HepG2 (cell line): Measurements from ENCODE around the gene CNIH4. TPM values are rescaled to one million over a fixed set of nuclear protein-coding genes. Genes with fewer than 3 reads are reported as not detected.

ENCODE experiments used
- AGO1 ChIP-seq: fragments of 200-400 bp; formaldehyde crosslinking; IDR thresholded peaks from 2 replicates; pipeline ENCODE4 v1.6.1; 2017; ENCODE audit warnings: mild to moderate bottlenecking, low read depth, low read length, moderate library complexity; ENCODE audit not compliant: poor library complexity, severe bottlenecking
- BRD4 ChIP-seq: sonication (generic); formaldehyde crosslinking; IDR thresholded peaks from 2 replicates; pipeline ENCODE4 v1.4.0; 2020; ENCODE audit warnings: missing genetic modification reagents
- GRHL1 ChIP-seq: sonication (generic); formaldehyde crosslinking; conservative IDR thresholded peaks from 2 replicates; pipeline ENCODE4 v1.8.0; 2022; ENCODE audit warnings: missing genetic modification reagents
- HBP1 ChIP-seq: IDR thresholded peaks from 2 replicates; pipeline ENCODE4 v1.6.1; 2016; ENCODE audit warnings: low read depth, control low read depth
- HIC2 ChIP-seq: sonication (generic); formaldehyde crosslinking; IDR thresholded peaks from 2 replicates; pipeline ENCODE4 v1.9.0; 2022; ENCODE audit warnings: low read depth, missing genetic modification reagents
- HINFP ChIP-seq: sonication (generic); formaldehyde crosslinking; IDR thresholded peaks from 2 replicates; pipeline ENCODE4 v1.4.0; 2020; ENCODE audit warnings: low read depth, mild to moderate bottlenecking, missing genetic modification reagents
- HNF4A ChIP-seq: sonication (generic); formaldehyde crosslinking; IDR thresholded peaks from 2 replicates; pipeline ENCODE4 v1.4.0; 2020; ENCODE audit warnings: missing genetic modification reagents
- MZF1 ChIP-seq: sonication (generic); formaldehyde crosslinking; IDR thresholded peaks from 2 replicates; pipeline ENCODE4 v1.8.1; 2023; ENCODE audit warnings: mild to moderate bottlenecking, missing genetic modification reagents, borderline replicate concordance
- NR2C2 ChIP-seq: sonication (generic); formaldehyde crosslinking; IDR thresholded peaks from 2 replicates; pipeline ENCODE4 v1.4.0; 2020; ENCODE audit warnings: missing genetic modification reagents, mild to moderate bottlenecking, moderate library complexity, borderline replicate concordance
- NRL ChIP-seq: sonication (generic); formaldehyde crosslinking; IDR thresholded peaks from 2 replicates; pipeline ENCODE4 v1.5.0; 2020; ENCODE audit warnings: missing genetic modification reagents, mild to moderate bottlenecking, moderate library complexity, borderline replicate concordance
- POLR2G ChIP-seq: fragments of 200-400 bp; formaldehyde crosslinking; IDR thresholded peaks from 2 replicates; pipeline ENCODE4 v1.6.1; 2018; ENCODE audit warnings: mild to moderate bottlenecking, low read depth, low read length, moderate library complexity
- RBAK ChIP-seq: sonication (generic); formaldehyde crosslinking; IDR thresholded peaks from 2 replicates; pipeline ENCODE4 v1.5.1; 2020; ENCODE audit warnings: mild to moderate bottlenecking, missing genetic modification reagents
- RFXAP ChIP-seq: sonication (generic); formaldehyde crosslinking; IDR thresholded peaks from 2 replicates; pipeline ENCODE4 v1.4.0; 2020; ENCODE audit warnings: missing genetic modification reagents, borderline replicate concordance
- SALL2 ChIP-seq: sonication (generic); formaldehyde crosslinking; IDR thresholded peaks from 2 replicates; pipeline ENCODE4 v1.8.1; 2023; ENCODE audit warnings: mild to moderate bottlenecking, missing genetic modification reagents, inconsistent platforms
- SRF ChIP-seq: IDR thresholded peaks from 2 replicates; pipeline ENCODE4 v1.6.1; 2011; ENCODE audit warnings: mild to moderate bottlenecking, low read depth, low read length, moderate library complexity
- TEAD2 ChIP-seq: sonication (generic); formaldehyde crosslinking; IDR thresholded peaks from 2 replicates; pipeline ENCODE4 v1.9.0; 2021; ENCODE audit warnings: missing genetic modification reagents
- YEATS4 ChIP-seq: sonication (generic); formaldehyde crosslinking; IDR thresholded peaks from 2 replicates; pipeline ENCODE4 v1.4.0; 2020; ENCODE audit warnings: missing genetic modification reagents, borderline replicate concordance
- ZBTB38 ChIP-seq: sonication (generic); formaldehyde crosslinking; IDR thresholded peaks from 2 replicates; pipeline ENCODE4 v1.5.1; 2020; ENCODE audit warnings: mild to moderate bottlenecking, missing genetic modification reagents
- ZC3H13 ChIP-seq: sonication (generic); formaldehyde crosslinking; IDR thresholded peaks from 2 replicates; pipeline ENCODE4 v1.8.1; 2023; ENCODE audit warnings: mild to moderate bottlenecking, missing genetic modification reagents, moderate library complexity
- ZNF510 ChIP-seq: sonication (generic); formaldehyde crosslinking; IDR thresholded peaks from 2 replicates; pipeline ENCODE4 v1.4.0; 2020; ENCODE audit warnings: low read depth, mild to moderate bottlenecking, missing genetic modification reagents
- ZNF558 ChIP-seq: sonication (generic); formaldehyde crosslinking; IDR thresholded peaks from 2 replicates; pipeline ENCODE4 v1.9.0; 2022; ENCODE audit warnings: mild to moderate bottlenecking, missing genetic modification reagents, borderline replicate concordance
- ZNF660 ChIP-seq: sonication (generic); formaldehyde crosslinking; IDR thresholded peaks from 2 replicates; pipeline ENCODE4 v1.5.1; 2020; ENCODE audit warnings: mild to moderate bottlenecking, low read depth, missing genetic modification reagents, borderline replicate concordance
- polyA plus RNA-seq, 8 experiments: library from polyadenylated mRNA; depleted of rRNA in 3 of 8; stranded (reverse) in 7 of 8; unstranded in 1 of 8; fragments of >200 nt; fragmentation: Illumina TruSeq in 4 of 8; extraction: Trizol in 4 of 8; gene quantifications; 2 replicates each; pipeline versions ENCODE4 v1.2.1 to v1.2.3, GENCODE V29; 2011 to 2016; ENCODE audit warnings: low read depth in 4 of 8, missing spikeins in 1 of 8, mixed read lengths in 1 of 8; ENCODE audit not compliant: insufficient read depth in 1 of 8
- total RNA-seq, 5 experiments: library from RNA; depleted of rRNA; stranded (reverse); fragments of >200 nt; fragmentation: Illumina TruSeq; extraction: Trizol; gene quantifications; 2 replicates each; pipeline ENCODE4 v1.2.3, GENCODE V29; 2016; ENCODE audit warnings: low read depth in 1 of 5

CNIH4 gene
- total and polyA plus RNA-seq, 2 of the 13 experiments (the other 11 are each of a cell fraction or from before 2014, with no cell fraction given) = 51.8 to 52.9 TPM

- TF ChIP-seq HIC2 (CRISPR knock-in tag) = no peak
- peak; percentile 28; the same call in 1 of the 2 replicates for TF ChIP-seq HBP1 (CRISPR knock-in tag)
- no peak for TF ChIP-seq ZNF660 (CRISPR knock-in tag)
- no peak for TF ChIP-seq GRHL1 (CRISPR knock-in tag)
- peak; percentile 87 for TF ChIP-seq POLR2G
- TF ChIP-seq NR2C2 = peak; percentile 75
- peak; percentile 11; the same call in 1 of the 2 replicates for TF ChIP-seq BRD4 (CRISPR knock-in tag)
- peak; percentile 77 for TF ChIP-seq YEATS4 (CRISPR knock-in tag)
- no peak for TF ChIP-seq ZC3H13 (CRISPR knock-in tag)
- TF ChIP-seq RFXAP (CRISPR knock-in tag) = peak; percentile 44; the same call in 1 of the 2 replicates
- TF ChIP-seq ZBTB38 = 0 out of 2 replicates have a peak, but pooled peaks have one; percentile 25
- TF ChIP-seq AGO1 = no peak
- TF ChIP-seq SALL2 = peak; percentile 65; the same call in 1 of the 2 replicates
- no peak for TF ChIP-seq SRF
- TF ChIP-seq ZNF558 = peak; percentile 74; the same call in 1 of the 2 replicates
- TF ChIP-seq HINFP (CRISPR knock-in tag) = peak; percentile 50; the same call in 1 of the 2 replicates
- 0 out of 2 replicates have a peak, but pooled peaks have one; percentile 82 for TF ChIP-seq ZNF510 (CRISPR knock-in tag)
- no peak for TF ChIP-seq HNF4A
- no peak for TF ChIP-seq RBAK (CRISPR knock-in tag)
- TF ChIP-seq TEAD2 (CRISPR knock-in tag) = no peak
- peak; percentile 22; the same call in 1 of the 2 replicates for TF ChIP-seq NRL (CRISPR knock-in tag)
- no peak for TF ChIP-seq MZF1 (CRISPR knock-in tag)
Measured at GRCh38 chr1:224356685-224357625, at the start of gene CNIH4 (continued).
